Measurements from ENCODE around the gene FFAR1. TPM values are rescaled to one million over a fixed set of nuclear protein-coding genes. Genes with fewer than 3 reads are reported as not detected.

The FFAR1 gene
- total RNA-seq, 4 donors from 2014 or later = not detected

DNA sequence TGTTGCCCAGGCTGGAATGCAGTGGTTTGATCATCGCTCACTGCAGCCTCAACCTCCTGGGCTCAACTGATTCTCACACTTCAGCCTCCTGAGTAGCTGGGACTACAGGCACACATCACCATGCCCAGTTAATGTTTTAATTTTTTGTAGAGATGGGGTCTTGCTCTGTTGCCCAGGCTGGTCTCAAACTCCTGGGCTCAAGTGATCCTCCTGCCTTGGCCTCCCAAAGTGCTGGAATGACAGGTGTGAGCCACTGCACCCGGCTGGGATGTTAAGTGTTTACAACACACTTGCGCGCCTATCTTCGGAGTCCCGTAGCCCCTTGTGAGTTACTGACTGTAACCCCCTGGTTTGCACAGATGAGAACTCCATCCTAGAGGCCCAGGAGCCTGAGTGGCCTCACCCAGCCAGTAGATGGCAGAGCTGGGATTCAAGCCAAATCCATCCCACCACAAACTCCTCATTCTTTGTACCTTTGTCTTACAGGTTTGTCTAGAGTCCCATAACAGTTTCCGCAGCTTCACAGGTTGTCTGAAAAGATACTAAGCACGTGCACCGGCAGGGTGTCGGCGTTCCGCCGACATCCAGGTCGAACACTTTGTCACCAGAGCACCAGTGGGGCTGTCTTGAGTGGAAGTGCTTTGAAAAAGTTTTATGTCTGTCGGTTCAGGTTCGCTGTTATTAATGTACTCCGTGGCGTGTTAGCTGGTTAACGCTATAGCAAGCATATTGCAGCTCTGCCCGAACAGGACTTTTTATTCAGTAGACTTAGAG, 41.0 kb upstream of the FFAR1 start:
- DNase-seq (ENCODE audit: low spot score in 2 of 2) = peak in 1 of 2 donors; percentile 32
- no peaks in the 10 kb centered on the region for H3K36me3 ChIP-seq
- TF ChIP-seq POLR2A (IDR thresholded peaks at IDR 0.05) (no peak), EP300 (IDR thresholded peaks at IDR 0.05) (no peak), POLR2AphosphoS5 (IDR thresholded peaks at IDR 0.05) (no peak)
- TF ChIP-seq, protein P1, sequence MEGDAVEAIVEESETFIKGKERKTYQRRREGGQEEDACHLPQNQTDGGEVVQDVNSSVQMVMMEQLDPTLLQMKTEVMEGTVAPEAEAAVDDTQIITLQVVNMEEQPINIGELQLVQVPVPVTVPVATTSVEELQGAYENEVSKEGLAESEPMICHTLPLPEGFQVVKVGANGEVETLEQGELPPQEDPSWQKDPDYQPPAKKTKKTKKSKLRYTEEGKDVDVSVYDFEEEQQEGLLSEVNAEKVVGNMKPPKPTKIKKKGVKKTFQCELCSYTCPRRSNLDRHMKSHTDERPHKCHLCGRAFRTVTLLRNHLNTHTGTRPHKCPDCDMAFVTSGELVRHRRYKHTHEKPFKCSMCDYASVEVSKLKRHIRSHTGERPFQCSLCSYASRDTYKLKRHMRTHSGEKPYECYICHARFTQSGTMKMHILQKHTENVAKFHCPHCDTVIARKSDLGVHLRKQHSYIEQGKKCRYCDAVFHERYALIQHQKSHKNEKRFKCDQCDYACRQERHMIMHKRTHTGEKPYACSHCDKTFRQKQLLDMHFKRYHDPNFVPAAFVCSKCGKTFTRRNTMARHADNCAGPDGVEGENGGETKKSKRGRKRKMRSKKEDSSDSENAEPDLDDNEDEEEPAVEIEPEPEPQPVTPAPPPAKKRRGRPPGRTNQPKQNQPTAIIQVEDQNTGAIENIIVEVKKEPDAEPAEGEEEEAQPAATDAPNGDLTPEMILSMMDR (IDR thresholded peaks at IDR 0.05) = no peak
- WGBS = 83% methylated on average over 19 of the region's 20 CpGs
- no peaks in the 10 kb centered on the region for H3K9me3 ChIP-seq
- H3K27me3 ChIP-seq = peaks cover 6% of the 10 kb centered on the region
- H3K4me1 ChIP-seq = no peaks in the 10 kb centered on the region
- no peak overlapping the region for H3K4me3 ChIP-seq
- no peak overlapping the region for H3K27ac ChIP-seq

DNA sequence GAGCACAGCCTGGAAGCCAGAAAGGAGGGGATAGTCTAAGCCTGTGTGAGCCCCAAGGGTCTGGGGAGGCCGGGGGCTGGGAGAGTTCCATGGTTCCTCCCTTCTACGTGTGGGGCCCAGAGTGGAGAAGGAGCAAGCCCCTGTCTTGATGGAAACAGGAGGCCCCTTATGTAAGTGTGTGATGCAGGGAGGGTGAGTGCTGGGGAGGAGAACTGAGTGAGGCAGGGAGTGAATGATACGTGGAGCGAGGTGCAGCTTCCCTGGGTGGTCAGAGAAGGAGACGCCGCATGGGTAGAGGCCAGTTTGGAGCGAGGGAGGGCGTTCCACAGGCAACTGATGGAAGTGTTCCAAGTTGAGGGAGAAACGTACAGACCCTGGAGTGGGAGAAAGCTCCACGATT, 39.8 kb upstream of the FFAR1 start:
- H3K4me1 ChIP-seq = no peaks in the 10 kb centered on the region
- H3K9me3 ChIP-seq = no peaks in the 10 kb centered on the region
- 69% methylated on average over 10 of the region's 10 CpGs for WGBS
- peak in 1 of 2 donors; percentile 31 for DNase-seq (ENCODE audit: low spot score in 2 of 2)
- TF ChIP-seq EP300 (IDR thresholded peaks at IDR 0.05) = no peak
- TF ChIP-seq POLR2A (IDR thresholded peaks at IDR 0.05) = no peak
- no peak for TF ChIP-seq POLR2AphosphoS5 (IDR thresholded peaks at IDR 0.05)
- TF ChIP-seq, protein P1 (IDR thresholded peaks at IDR 0.05) = no peak
- H3K36me3 ChIP-seq = no peaks in the 10 kb centered on the region
- no peaks in the 10 kb centered on the region for H3K27me3 ChIP-seq
- H3K4me3 ChIP-seq = no peak overlapping the region
- H3K27ac ChIP-seq = no peak overlapping the region

DNA sequence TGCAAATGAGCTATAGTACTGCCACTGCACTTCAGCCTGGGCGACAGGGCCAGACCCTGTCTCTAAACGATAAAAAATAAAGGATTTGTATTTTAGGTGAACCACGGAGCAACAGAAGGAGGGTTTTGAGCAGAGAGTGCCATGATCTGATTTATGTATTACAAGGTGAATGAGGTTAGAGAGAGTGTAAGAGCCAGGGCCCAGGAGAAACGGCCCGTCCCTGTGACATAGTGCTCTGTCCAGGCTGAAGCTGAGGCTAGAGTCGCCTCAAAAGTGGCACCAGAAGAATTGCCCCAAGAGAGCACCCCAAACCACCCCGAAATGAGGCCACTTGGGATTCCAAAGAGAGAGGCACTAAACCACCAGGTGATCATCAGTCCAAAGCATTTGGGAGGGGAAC, 38.8 kb upstream of the FFAR1 start:
- Histone ChIP-seq H3K27ac (no peak overlapping the region), H3K27me3 (no peaks in the 10 kb centered on the region), H3K36me3 (no peaks in the 10 kb centered on the region), H3K4me3 (no peak overlapping the region), H3K4me1 (no peaks in the 10 kb centered on the region), H3K9me3 (no peaks in the 10 kb centered on the region)
- no peak for DNase-seq (ENCODE audit: low spot score in 2 of 2)
- WGBS = 74% methylated on average over 7 of the region's 7 CpGs
- no peak for TF ChIP-seq POLR2A (IDR thresholded peaks at IDR 0.05)
- TF ChIP-seq POLR2AphosphoS5 (IDR thresholded peaks at IDR 0.05) = no peak
- TF ChIP-seq, protein P1 (IDR thresholded peaks at IDR 0.05) = no peak
- TF ChIP-seq EP300 (IDR thresholded peaks at IDR 0.05) = no peak

DNA sequence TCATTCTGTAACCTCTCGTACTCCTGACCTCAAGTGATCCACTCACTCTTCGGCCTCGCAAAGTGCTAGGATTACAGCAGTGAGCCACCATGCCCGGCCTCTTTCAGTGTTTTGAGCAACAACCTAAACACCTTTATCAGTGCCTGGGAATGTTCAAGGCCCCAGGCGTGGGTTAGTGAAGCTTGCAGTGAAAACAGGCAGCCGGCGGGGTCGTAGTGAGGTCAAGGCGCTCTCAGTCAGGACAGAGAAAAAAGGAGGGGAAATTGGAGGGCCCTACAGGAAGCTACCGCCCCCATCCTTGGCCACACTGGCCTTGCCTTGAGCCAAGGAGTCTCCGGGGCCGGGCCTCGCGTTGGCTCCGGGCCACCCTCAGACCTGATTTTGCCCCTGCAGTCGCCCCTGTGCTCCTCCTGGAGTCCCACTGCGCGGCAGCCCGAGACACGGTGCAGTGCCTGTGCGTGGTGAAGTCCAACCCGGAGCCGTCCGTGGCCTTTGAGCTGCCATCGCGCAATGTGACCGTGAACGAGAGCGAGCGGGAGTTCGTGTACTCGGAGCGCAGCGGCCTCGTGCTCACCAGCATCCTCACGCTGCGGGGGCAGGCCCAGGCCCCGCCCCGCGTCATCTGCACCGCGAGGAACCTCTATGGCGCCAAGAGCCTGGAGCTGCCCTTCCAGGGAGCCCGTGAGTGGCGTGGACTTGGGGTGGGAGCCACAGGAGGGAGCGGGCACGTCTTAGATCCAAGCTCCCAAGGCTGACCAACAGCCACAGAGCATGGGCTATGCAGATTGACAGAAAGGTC, 38.0 kb upstream of the FFAR1 start:
- no peak for TF ChIP-seq POLR2AphosphoS5 (IDR thresholded peaks at IDR 0.05)
- no peak for TF ChIP-seq POLR2A (IDR thresholded peaks at IDR 0.05)
- no peak for TF ChIP-seq EP300 (IDR thresholded peaks at IDR 0.05)
- TF ChIP-seq, protein P1 (IDR thresholded peaks at IDR 0.05) = no peak
- 79% methylated on average over 32 of the region's 47 CpGs for WGBS
- Histone ChIP-seq H3K27me3 (no peaks in the 10 kb centered on the region), H3K4me3 (no peak overlapping the region), H3K27ac (no peak overlapping the region), H3K4me1 (no peaks in the 10 kb centered on the region), H3K9me3 (no peaks in the 10 kb centered on the region), H3K36me3 (no peaks in the 10 kb centered on the region)
- peak in 1 of 2 donors; percentile 44 for DNase-seq (ENCODE audit: low spot score in 2 of 2)

DNA sequence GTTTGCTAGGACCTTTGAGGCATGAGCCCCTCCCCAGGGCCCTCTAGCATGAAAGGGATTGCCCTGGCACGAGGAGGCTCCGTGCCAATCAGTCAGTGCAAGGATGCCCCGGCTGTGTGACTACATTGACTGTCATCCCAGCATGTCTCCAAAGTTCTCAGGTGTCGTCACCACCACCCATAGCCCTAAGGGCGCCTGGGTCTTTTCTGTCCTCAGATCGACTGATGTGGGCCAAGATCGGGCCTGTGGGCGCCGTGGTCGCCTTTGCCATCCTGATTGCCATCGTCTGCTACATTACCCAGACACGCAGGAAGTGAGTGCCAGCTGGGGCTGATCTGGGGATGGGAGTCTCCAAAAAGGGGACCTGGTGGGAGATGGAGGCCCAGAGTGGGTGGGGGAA, 37.4 kb upstream of the FFAR1 start:
- DNase-seq (ENCODE audit: low spot score in 2 of 2) = peak in 1 of 2 donors; percentile 35
- 95% methylated on average over 12 of the region's 12 CpGs for WGBS
- Histone ChIP-seq H3K27ac (no peak overlapping the region), H3K36me3 (no peaks in the 10 kb centered on the region), H3K9me3 (no peaks in the 10 kb centered on the region), H3K4me1 (no peaks in the 10 kb centered on the region), H3K4me3 (no peak overlapping the region), H3K27me3 (no peaks in the 10 kb centered on the region)
- TF ChIP-seq POLR2AphosphoS5 (IDR thresholded peaks at IDR 0.05) = no peak
- no peak for TF ChIP-seq EP300 (IDR thresholded peaks at IDR 0.05)
- no peak for TF ChIP-seq POLR2A (IDR thresholded peaks at IDR 0.05)
- TF ChIP-seq, protein P1 (IDR thresholded peaks at IDR 0.05) = no peak
